Left lung (tissue), 10 donors: Measurements from ENCODE around the gene WDR1. TPM values are rescaled to one million over a fixed set of nuclear protein-coding genes. Genes with fewer than 3 reads are reported as not detected.

Source experiments
- ATAC-seq: fragments of 200-7000 bp; cut with Tn5 transposase; one replicate; pipeline ENCODE4 v1.9.1; 2020; ENCODE audit warnings: moderate library complexity
- DNase-seq, 4 donors: peaks; one replicate each; pipeline ENCODE4 v3.0.0-alpha.2; 2013 to 2020
- H3K27ac ChIP-seq, 2 donors: fragments of 200-600 bp; sonication (generic) in 1 of 2; one replicate each; pipeline versions ENCODE4 v1.5.0 to v1.8.0; 2020 to 2021
- H3K27me3 ChIP-seq, 2 donors: fragments of 200-600 bp; sonication (generic) in 1 of 2; one replicate each; pipeline versions ENCODE4 v1.5.0 to v1.8.0; 2020 to 2021
- H3K36me3 ChIP-seq, 2 donors: fragments of 200-600 bp; sonication (generic) in 1 of 2; one replicate each; pipeline versions ENCODE4 v1.5.0 to v1.8.0; 2020 to 2021
- H3K4me1 ChIP-seq, 2 donors: fragments of 200-600 bp; one replicate each; pipeline ENCODE4 v1.8.0; 2021
- H3K4me3 ChIP-seq, 2 donors: fragments of 200-600 bp; sonication (generic) in 1 of 2; one replicate each; pipeline versions ENCODE4 v1.5.0 to v1.8.0; 2020 to 2021; ENCODE audit warnings: mild to moderate bottlenecking in 1 of 2
- H3K9me3 ChIP-seq, 2 donors: fragments of 200-600 bp; sonication (generic) in 1 of 2; one replicate each; pipeline versions ENCODE4 v1.5.0 to v1.8.0; 2020 to 2021
- CTCF ChIP-seq, 2 donors: fragments of 200-600 bp; sonication (generic) in 1 of 2; IDR thresholded peaks; one replicate each; pipeline versions ENCODE4 v1.5.0 to v1.8.0; 2021; ENCODE audit warnings: antibody characterized with exemption in 2 of 2
- intact Hi-C, 2 donors: fragments of 100-400 bp; cut with DNase I; formaldehyde crosslinking; loops; one replicate each; pipeline versions ENCODE4 v1.11.2 to v1.14.2; 2022
- polyA plus RNA-seq, 6 donors: library from polyadenylated mRNA; unstranded; fragments of 120-200 nt; gene quantifications; one replicate each; pipeline ENCODE4 v1.2.1, GENCODE V29; 2013; ENCODE audit not compliant: insufficient read length in 6 of 6
- total RNA-seq, 2 donors: library from RNA; stranded (reverse); fragmentation: NEBNext Ultra II Directional; extraction: Animal tissue kit (Norgen Biotek cat#: 25700); gene quantifications; one replicate each; pipeline ENCODE4 v1.2.1, GENCODE V29; 2021
- donor health status: DM: no; HTN: yes; CAD: no.
- donor health status: DM: no; HTN: no; CAD: no.

Gene WDR1
- total and polyA plus RNA-seq, 8 donors: 133 to 303 (median 157) TPM

- Histone ChIP-seq H3K4me1 (peaks cover 16 to 23% of the 10 kb centered on the region in 2 donors), H3K9me3 (peaks cover 0 to under 1% of the 10 kb centered on the region in 2 donors), H3K4me3 (no peak overlapping the region), H3K36me3 (no peaks in the 10 kb centered on the region), H3K27ac (no peak overlapping the region), H3K27me3 (no peaks in the 10 kb centered on the region)
- intact Hi-C loops: no loop called here
- ATAC-seq (no peak), DNase-seq (no peak)
- TF ChIP-seq CTCF (IDR thresholded peaks at IDR 0.05): no peak
Measured at GRCh38 chr4:10036807-10037342, 79.7 kb downstream of the WDR1 start.

- H3K36me3 ChIP-seq: no peaks in the 10 kb centered on the region
- no peak overlapping the region for H3K27ac ChIP-seq
- H3K9me3 ChIP-seq: no peaks in the 10 kb centered on the region
- H3K27me3 ChIP-seq: no peaks in the 10 kb centered on the region
- peaks cover 16 to 35% of the 10 kb centered on the region in 2 donors for H3K4me1 ChIP-seq
- DNase-seq (peak in 1 of 4 donors; percentile 41), ATAC-seq (no peak)
- no peak overlapping the region for H3K4me3 ChIP-seq
- intact Hi-C loops: no loop called here
- TF ChIP-seq CTCF (IDR thresholded peaks at IDR 0.05): no peak
Measured at GRCh38 chr4:10035130-10035529, 81.5 kb downstream of the WDR1 start.

GRCh38 chr4:10034612-10035104, 81.9 kb downstream of the WDR1 start:
- peaks cover 16 to 35% of the 10 kb centered on the region in 2 donors for H3K4me1 ChIP-seq
- intact Hi-C loops: no loop called here
- no peak overlapping the region for H3K4me3 ChIP-seq
- H3K27me3 ChIP-seq: no peaks in the 10 kb centered on the region
- H3K27ac ChIP-seq: no peak overlapping the region
- TF ChIP-seq CTCF (IDR thresholded peaks at IDR 0.05): no peak
- no peaks in the 10 kb centered on the region for H3K36me3 ChIP-seq
- H3K9me3 ChIP-seq: no peaks in the 10 kb centered on the region
- ATAC-seq (no peak), DNase-seq (no peak)

- intact Hi-C loops: no loop called here
- TF ChIP-seq CTCF (IDR thresholded peaks at IDR 0.05): no peak
- Histone ChIP-seq H3K36me3 (no peaks in the 10 kb centered on the region), H3K27ac (peak overlapping the region; percentile 67 to 70), H3K9me3 (no peaks in the 10 kb centered on the region), H3K27me3 (no peaks in the 10 kb centered on the region), H3K4me1 (peaks cover 16 to 35% of the 10 kb centered on the region in 2 donors), H3K4me3 (no peak overlapping the region)
- ATAC-seq (no peak), DNase-seq (peak in 1 of 4 donors; percentile 67)
Measured at GRCh38 chr4:10034136-10034535, 82.5 kb downstream of the WDR1 start.

GRCh38 chr4:10033191-10033881, 83.3 kb downstream of the WDR1 start:
- Histone ChIP-seq H3K4me1 (peaks cover 16 to 35% of the 10 kb centered on the region in 2 donors), H3K27me3 (no peaks in the 10 kb centered on the region), H3K4me3 (no peak overlapping the region), H3K9me3 (no peaks in the 10 kb centered on the region), H3K36me3 (no peaks in the 10 kb centered on the region), H3K27ac (peak overlapping the region; percentile 67 to 70)
- DNase-seq (peak in 1 of 4 donors; percentile 70), ATAC-seq (peak; percentile 74)
- intact Hi-C loops: no loop called here
- TF ChIP-seq CTCF (IDR thresholded peaks at IDR 0.05): no peak
